ENCODE results near the gene TFDP1.

DNA sequence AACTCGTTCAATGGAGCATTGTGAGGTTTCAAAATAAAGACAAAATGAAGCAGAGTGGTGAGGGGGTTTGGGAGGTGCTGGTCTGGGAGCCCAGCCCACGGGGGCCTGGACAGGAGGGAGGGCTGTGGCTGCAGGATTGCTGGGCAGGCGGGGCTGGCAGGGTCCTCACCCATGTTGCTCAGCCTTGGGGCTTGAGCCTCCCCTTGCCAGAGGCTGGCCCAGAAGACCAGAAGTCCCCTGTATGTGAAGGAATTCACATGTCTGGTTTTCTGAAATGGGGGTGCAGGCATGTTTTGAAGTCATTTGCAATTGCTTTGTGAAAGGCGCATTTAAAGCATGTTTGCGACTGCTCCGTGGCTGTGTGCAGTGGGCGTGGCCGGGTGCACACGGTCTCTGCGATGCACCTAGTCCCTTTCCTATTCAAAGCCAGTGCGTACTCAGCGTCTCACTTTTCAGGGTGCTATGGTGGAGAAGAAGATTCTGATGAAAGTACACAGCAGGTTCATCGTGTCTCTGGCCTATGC, 84.7 kb downstream of the TFDP1 start:
- TF ChIP-seq, protein P1, sequence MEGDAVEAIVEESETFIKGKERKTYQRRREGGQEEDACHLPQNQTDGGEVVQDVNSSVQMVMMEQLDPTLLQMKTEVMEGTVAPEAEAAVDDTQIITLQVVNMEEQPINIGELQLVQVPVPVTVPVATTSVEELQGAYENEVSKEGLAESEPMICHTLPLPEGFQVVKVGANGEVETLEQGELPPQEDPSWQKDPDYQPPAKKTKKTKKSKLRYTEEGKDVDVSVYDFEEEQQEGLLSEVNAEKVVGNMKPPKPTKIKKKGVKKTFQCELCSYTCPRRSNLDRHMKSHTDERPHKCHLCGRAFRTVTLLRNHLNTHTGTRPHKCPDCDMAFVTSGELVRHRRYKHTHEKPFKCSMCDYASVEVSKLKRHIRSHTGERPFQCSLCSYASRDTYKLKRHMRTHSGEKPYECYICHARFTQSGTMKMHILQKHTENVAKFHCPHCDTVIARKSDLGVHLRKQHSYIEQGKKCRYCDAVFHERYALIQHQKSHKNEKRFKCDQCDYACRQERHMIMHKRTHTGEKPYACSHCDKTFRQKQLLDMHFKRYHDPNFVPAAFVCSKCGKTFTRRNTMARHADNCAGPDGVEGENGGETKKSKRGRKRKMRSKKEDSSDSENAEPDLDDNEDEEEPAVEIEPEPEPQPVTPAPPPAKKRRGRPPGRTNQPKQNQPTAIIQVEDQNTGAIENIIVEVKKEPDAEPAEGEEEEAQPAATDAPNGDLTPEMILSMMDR (conservative IDR thresholded peaks at IDR 0.05 in 1 of 2, IDR thresholded peaks at IDR 0.05 in 1 of 2; ENCODE audit: low read depth in 1 of 2, low read length in 2 of 2) = no peak
- no peak for TF ChIP-seq EZH2 (IDR thresholded peaks at IDR 0.05; ENCODE audit: low read length, missing control alignments)

Data from fibroblast of lung (primary cell).